ENCODE results near the gene FPR3.
"Not testable (repeated sequence)": the region's sequence is repeated elsewhere in the genome, so short reads cannot be mapped to it uniquely, and the experiment has no call there.

FPR3 gene

GRCh38 chr19:51799774-51800472 lies 5.0 kb downstream of the FPR3 start:
- 0 out of 2 replicates have a peak overlapping the region, but pooled peaks have one; percentile 62 for H3K27ac ChIP-seq
- H3K9me3 ChIP-seq (ENCODE audit: low read depth, low read length): no peaks in the 10 kb centered on the region; the same call in 1 of the 2 replicates
- no peaks in the 10 kb centered on the region for H3K36me3 ChIP-seq (ENCODE audit: insufficient read depth, low read length)
- no peak overlapping the region for H3K9ac ChIP-seq (ENCODE audit: insufficient read length)
- no peak overlapping the region for H3K4me3 ChIP-seq
- TF ChIP-seq POLR2AphosphoS5 (IDR thresholded peaks at IDR 0.05; ENCODE audit: borderline replicate concordance, low read depth, low read length) (no peak), FOXP2 (optimal IDR thresholded peaks at IDR 0.05; ENCODE audit: control extremely low read depth, extremely low read length, insufficient read depth) (no peak), EZH2 (IDR thresholded peaks at IDR 0.05) (no peak)
- no peak for DNase-seq (ENCODE audit: low read depth, low spot score)

- Histone ChIP-seq H3K9ac (ENCODE audit: insufficient read length) (no peak overlapping the region), H3K36me3 (ENCODE audit: insufficient read depth, low read length) (no peaks in the 10 kb centered on the region), H3K4me3 (no peak overlapping the region), H3K9me3 (ENCODE audit: low read depth, low read length) (no peaks in the 10 kb centered on the region; the same call in 1 of the 2 replicates), H3K27ac (no peak overlapping the region)
- no peak for DNase-seq (ENCODE audit: low read depth, low spot score)
- TF ChIP-seq EZH2 (IDR thresholded peaks at IDR 0.05): no peak
- TF ChIP-seq POLR2AphosphoS5 (IDR thresholded peaks at IDR 0.05; ENCODE audit: borderline replicate concordance, low read depth, low read length): no peak
- no peak for TF ChIP-seq FOXP2 (optimal IDR thresholded peaks at IDR 0.05; ENCODE audit: control extremely low read depth, extremely low read length, insufficient read depth)
Measured at GRCh38 chr19:51800473-51801244, 5.7 kb downstream of the FPR3 start.

GRCh38 chr19:51802775-51803174 lies 7.8 kb downstream of the FPR3 start:
- Histone ChIP-seq H3K36me3 (ENCODE audit: insufficient read depth, low read length) (no peaks in the 10 kb centered on the region), H3K4me3 (no peak overlapping the region), H3K27ac (no peak overlapping the region), H3K9me3 (ENCODE audit: low read depth, low read length) (no peaks in the 10 kb centered on the region; the same call in 1 of the 2 replicates), H3K9ac (ENCODE audit: insufficient read length) (no peak overlapping the region)
- DNase-seq (ENCODE audit: low read depth, low spot score): no peak
- TF ChIP-seq FOXP2 (optimal IDR thresholded peaks at IDR 0.05; ENCODE audit: control extremely low read depth, extremely low read length, insufficient read depth) (no peak), POLR2AphosphoS5 (IDR thresholded peaks at IDR 0.05; ENCODE audit: borderline replicate concordance, low read depth, low read length) (no peak), EZH2 (IDR thresholded peaks at IDR 0.05) (no peak)

GRCh38 chr19:51803519-51803918 lies 8.6 kb downstream of the FPR3 start:
- no peaks in the 10 kb centered on the region for H3K36me3 ChIP-seq (ENCODE audit: insufficient read depth, low read length)
- H3K9me3 ChIP-seq (ENCODE audit: low read depth, low read length): no peaks in the 10 kb centered on the region; the same call in 1 of the 2 replicates
- no peak overlapping the region for H3K27ac ChIP-seq
- no peak overlapping the region for H3K9ac ChIP-seq (ENCODE audit: insufficient read length)
- no peak for DNase-seq (ENCODE audit: low read depth, low spot score)
- no peak for TF ChIP-seq FOXP2 (optimal IDR thresholded peaks at IDR 0.05; ENCODE audit: control extremely low read depth, extremely low read length, insufficient read depth)
- no peak for TF ChIP-seq EZH2 (IDR thresholded peaks at IDR 0.05)
- no peak for TF ChIP-seq POLR2AphosphoS5 (IDR thresholded peaks at IDR 0.05; ENCODE audit: borderline replicate concordance, low read depth, low read length)
- no peak overlapping the region for H3K4me3 ChIP-seq

- H3K9ac ChIP-seq (ENCODE audit: insufficient read length): no peak overlapping the region
- no peak for DNase-seq (ENCODE audit: low read depth, low spot score)
- H3K4me3 ChIP-seq: no peak overlapping the region
Measured at GRCh38 chr19:51803967-51804366, 9.0 kb downstream of the FPR3 start.

GRCh38 chr19:51804789-51805188 lies 9.8 kb downstream of the FPR3 start:
- not testable (repeated sequence) for DNase-seq (ENCODE audit: low read depth, low spot score); H3K4me3 ChIP-seq; H3K9ac ChIP-seq (ENCODE audit: insufficient read length); H3K9me3 ChIP-seq (ENCODE audit: low read depth, low read length); H3K36me3 ChIP-seq (ENCODE audit: insufficient read depth, low read length); H3K27ac ChIP-seq

More at GRCh38 chr19:51803967-51804366, 9.0 kb downstream of the FPR3 start:
- no peaks in the 10 kb centered on the region for H3K36me3 ChIP-seq (ENCODE audit: insufficient read depth, low read length)
- H3K9me3 ChIP-seq (ENCODE audit: low read depth, low read length): no peaks in the 10 kb centered on the region; the same call in 1 of the 2 replicates
- no peak overlapping the region for H3K27ac ChIP-seq
- no peak for TF ChIP-seq FOXP2 (optimal IDR thresholded peaks at IDR 0.05; ENCODE audit: control extremely low read depth, extremely low read length, insufficient read depth)
- TF ChIP-seq EZH2 (IDR thresholded peaks at IDR 0.05): no peak
- TF ChIP-seq POLR2AphosphoS5 (IDR thresholded peaks at IDR 0.05; ENCODE audit: borderline replicate concordance, low read depth, low read length): no peak

- not testable (repeated sequence) for H3K36me3 ChIP-seq (ENCODE audit: insufficient read depth, low read length); H3K27ac ChIP-seq; H3K9me3 ChIP-seq (ENCODE audit: low read depth, low read length); H3K4me3 ChIP-seq; H3K9ac ChIP-seq (ENCODE audit: insufficient read length); DNase-seq (ENCODE audit: low read depth, low spot score)
Measured at GRCh38 chr19:51805396-51805795, 10.4 kb downstream of the FPR3 start.

- peak overlapping the region; percentile 100 for H3K27ac ChIP-seq
- H3K9ac ChIP-seq (ENCODE audit: insufficient read length); DNase-seq (ENCODE audit: low read depth, low spot score); H3K36me3 ChIP-seq (ENCODE audit: insufficient read depth, low read length); H3K9me3 ChIP-seq (ENCODE audit: low read depth, low read length): not testable (repeated sequence)
- peak overlapping the region; percentile 73 for H3K4me3 ChIP-seq
Measured at GRCh38 chr19:51806571-51806970, 11.6 kb downstream of the FPR3 start.

Data from SK-N-MC (cell line).